HG03575 (cell line): Measurements from ENCODE around the gene SLIT3.

Experiments used
- ATAC-seq: cut with Tn5 transposase; IDR thresholded peaks from one replicate; pipeline ENCODE4 v1.9.1; 2021; ENCODE audit not compliant: unreplicated experiment, insufficient number of reproducible peaks, low FRiP score; ENCODE audit errors: extremely low read depth

SLIT3 gene

GRCh38 chr5:168829044-168829443, 471.9 kb downstream of the SLIT3 start:
- no peak for ATAC-seq

- no peak for ATAC-seq
Observed at GRCh38 chr5:168827636-168828035, 473.3 kb downstream of the SLIT3 start.

GRCh38 chr5:168826246-168826725, 474.7 kb downstream of the SLIT3 start:
- ATAC-seq: no peak

GRCh38 chr5:168822745-168823281, 478.1 kb downstream of the SLIT3 start:
- ATAC-seq: no peak

GRCh38 chr5:168822248-168822744, 478.6 kb downstream of the SLIT3 start:
- no peak for ATAC-seq

GRCh38 chr5:168820874-168821273, 480.1 kb downstream of the SLIT3 start:
- ATAC-seq: no peak

GRCh38 chr5:168819004-168819621, 481.8 kb downstream of the SLIT3 start:
- ATAC-seq: no peak

- ATAC-seq: no peak
Observed at GRCh38 chr5:168818558-168818957, 482.4 kb downstream of the SLIT3 start.

GRCh38 chr5:168817591-168817990, 483.3 kb downstream of the SLIT3 start:
- no peak for ATAC-seq

- no peak for ATAC-seq
Observed at GRCh38 chr5:168816661-168817060, 484.3 kb downstream of the SLIT3 start.

GRCh38 chr5:168813184-168813968, 487.6 kb downstream of the SLIT3 start:
- ATAC-seq: no peak

- no peak for ATAC-seq
Observed at GRCh38 chr5:168810641-168811040, 490.3 kb downstream of the SLIT3 start.

- no peak for ATAC-seq
Observed at GRCh38 chr5:168809218-168809617, 491.7 kb downstream of the SLIT3 start.

- ATAC-seq: no peak
Observed at GRCh38 chr5:168808051-168808616, 492.8 kb downstream of the SLIT3 start.

GRCh38 chr5:168807287-168807686, 493.7 kb downstream of the SLIT3 start:
- no peak for ATAC-seq

GRCh38 chr5:168803541-168803940, 497.4 kb downstream of the SLIT3 start:
- ATAC-seq: no peak

GRCh38 chr5:168802337-168802736, 498.6 kb downstream of the SLIT3 start:
- no peak for ATAC-seq

- ATAC-seq: no peak
Observed at GRCh38 chr5:168801567-168801966, 499.4 kb downstream of the SLIT3 start.

GRCh38 chr5:168800701-168801100, 500.2 kb downstream of the SLIT3 start:
- ATAC-seq: no peak
